Left lung (tissue), 10 donors: Measurements from ENCODE around the gene RAB7B. TPM values are rescaled to one million over a fixed set of nuclear protein-coding genes. Genes with fewer than 3 reads are reported as not detected.

ENCODE experiments used
- ATAC-seq: fragments of 200-7000 bp; cut with Tn5 transposase; one replicate; pipeline ENCODE4 v1.9.1; 2020; ENCODE audit warnings: moderate library complexity
- DNase-seq, 4 donors: peaks; one replicate each; pipeline ENCODE4 v3.0.0-alpha.2; 2013 to 2020
- H3K27ac ChIP-seq, 2 donors: fragments of 200-600 bp; sonication (generic) in 1 of 2; one replicate each; pipeline versions ENCODE4 v1.5.0 to v1.8.0; 2020 to 2021
- H3K27me3 ChIP-seq, 2 donors: fragments of 200-600 bp; sonication (generic) in 1 of 2; one replicate each; pipeline versions ENCODE4 v1.5.0 to v1.8.0; 2020 to 2021
- H3K36me3 ChIP-seq, 2 donors: fragments of 200-600 bp; sonication (generic) in 1 of 2; one replicate each; pipeline versions ENCODE4 v1.5.0 to v1.8.0; 2020 to 2021
- H3K4me1 ChIP-seq, 2 donors: fragments of 200-600 bp; one replicate each; pipeline ENCODE4 v1.8.0; 2021
- H3K4me3 ChIP-seq, 2 donors: fragments of 200-600 bp; sonication (generic) in 1 of 2; one replicate each; pipeline versions ENCODE4 v1.5.0 to v1.8.0; 2020 to 2021; ENCODE audit warnings: mild to moderate bottlenecking in 1 of 2
- H3K9me3 ChIP-seq, 2 donors: fragments of 200-600 bp; sonication (generic) in 1 of 2; one replicate each; pipeline versions ENCODE4 v1.5.0 to v1.8.0; 2020 to 2021
- CTCF ChIP-seq, 2 donors: fragments of 200-600 bp; sonication (generic) in 1 of 2; IDR thresholded peaks; one replicate each; pipeline versions ENCODE4 v1.5.0 to v1.8.0; 2021; ENCODE audit warnings: antibody characterized with exemption in 2 of 2
- intact Hi-C, 2 donors: fragments of 100-400 bp; cut with DNase I; formaldehyde crosslinking; loops; one replicate each; pipeline versions ENCODE4 v1.11.2 to v1.14.2; 2022
- polyA plus RNA-seq, 6 donors: library from polyadenylated mRNA; unstranded; fragments of 120-200 nt; gene quantifications; one replicate each; pipeline ENCODE4 v1.2.1, GENCODE V29; 2013; ENCODE audit not compliant: insufficient read length in 6 of 6
- total RNA-seq, 2 donors: library from RNA; stranded (reverse); fragmentation: NEBNext Ultra II Directional; extraction: Animal tissue kit (Norgen Biotek cat#: 25700); gene quantifications; one replicate each; pipeline ENCODE4 v1.2.1, GENCODE V29; 2021
- donor health status: DM: no; HTN: yes; CAD: no.
- donor health status: DM: no; HTN: no; CAD: no.

The RAB7B gene
- total and polyA plus RNA-seq, 8 donors = 3.2 to 14.2 (median 4.0) TPM

GRCh38 chr1:205969229-205969628, 34.0 kb downstream of the RAB7B start:
- Histone ChIP-seq H3K4me3 (no peak overlapping the region), H3K27ac (no peak overlapping the region), H3K4me1 (no peaks in the 10 kb centered on the region), H3K27me3 (no peaks in the 10 kb centered on the region), H3K36me3 (no peaks in the 10 kb centered on the region), H3K9me3 (no peaks in the 10 kb centered on the region)
- TF ChIP-seq CTCF (IDR thresholded peaks at IDR 0.05) = no peak
- DNase-seq (no peak), ATAC-seq (no peak)
- intact Hi-C loops = no loop called here

DNA sequence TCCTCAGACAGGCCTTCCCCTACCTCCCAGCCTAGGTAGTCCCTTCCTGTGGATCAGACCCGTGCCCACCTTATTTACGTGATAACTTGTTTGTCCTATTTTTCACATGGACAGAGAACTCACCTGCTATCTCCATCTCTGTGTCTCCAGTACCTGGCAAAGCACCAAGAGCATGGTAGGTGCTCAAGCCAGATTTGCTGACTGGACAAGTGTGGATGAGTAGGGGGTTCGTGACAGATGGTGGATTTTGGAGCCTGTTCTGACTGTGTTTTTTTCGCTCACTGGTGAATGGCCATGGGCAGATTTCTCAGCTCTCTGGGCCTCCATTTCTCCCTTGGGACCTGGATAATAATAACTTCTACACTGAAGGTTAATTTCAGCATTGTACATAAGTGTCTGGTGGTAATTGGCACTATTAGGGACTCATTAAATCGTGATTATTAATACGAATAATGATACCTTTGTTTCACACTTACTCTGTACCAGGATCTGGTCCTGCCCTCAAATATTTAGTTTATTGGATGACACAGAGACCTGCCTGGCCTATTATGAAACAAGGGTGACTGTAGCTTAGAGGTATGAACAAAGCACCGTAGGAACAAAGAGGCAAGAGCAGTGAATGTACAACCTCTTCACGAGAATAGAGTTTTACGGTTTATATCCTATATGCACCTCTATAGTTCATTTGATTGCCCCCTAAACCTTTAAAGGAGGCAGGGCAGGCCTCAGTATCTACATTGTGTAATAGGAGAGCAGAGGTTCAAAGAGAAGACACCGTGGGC, 35.5 kb downstream of the RAB7B start:
- no peak for TF ChIP-seq CTCF (IDR thresholded peaks at IDR 0.05)
- Histone ChIP-seq H3K27me3 (no peaks in the 10 kb centered on the region), H3K4me3 (no peak overlapping the region), H3K36me3 (no peaks in the 10 kb centered on the region), H3K9me3 (no peaks in the 10 kb centered on the region), H3K4me1 (peaks cover 2 to 11% of the 10 kb centered on the region in 2 donors), H3K27ac (no peak overlapping the region)
- ATAC-seq = no peak
- intact Hi-C loops = no loop called here
- DNase-seq = no peak

GRCh38 chr1:205965036-205965884, 37.9 kb downstream of the RAB7B start:
- Histone ChIP-seq H3K27me3 (no peaks in the 10 kb centered on the region), H3K4me1 (peaks cover 18 to 30% of the 10 kb centered on the region in 2 donors), H3K9me3 (no peaks in the 10 kb centered on the region), H3K36me3 (no peaks in the 10 kb centered on the region), H3K27ac (no peak overlapping the region), H3K4me3 (no peak overlapping the region)
- DNase-seq (no peak), ATAC-seq (no peak)
- intact Hi-C loops = no loop called here
- no peak for TF ChIP-seq CTCF (IDR thresholded peaks at IDR 0.05)

DNA sequence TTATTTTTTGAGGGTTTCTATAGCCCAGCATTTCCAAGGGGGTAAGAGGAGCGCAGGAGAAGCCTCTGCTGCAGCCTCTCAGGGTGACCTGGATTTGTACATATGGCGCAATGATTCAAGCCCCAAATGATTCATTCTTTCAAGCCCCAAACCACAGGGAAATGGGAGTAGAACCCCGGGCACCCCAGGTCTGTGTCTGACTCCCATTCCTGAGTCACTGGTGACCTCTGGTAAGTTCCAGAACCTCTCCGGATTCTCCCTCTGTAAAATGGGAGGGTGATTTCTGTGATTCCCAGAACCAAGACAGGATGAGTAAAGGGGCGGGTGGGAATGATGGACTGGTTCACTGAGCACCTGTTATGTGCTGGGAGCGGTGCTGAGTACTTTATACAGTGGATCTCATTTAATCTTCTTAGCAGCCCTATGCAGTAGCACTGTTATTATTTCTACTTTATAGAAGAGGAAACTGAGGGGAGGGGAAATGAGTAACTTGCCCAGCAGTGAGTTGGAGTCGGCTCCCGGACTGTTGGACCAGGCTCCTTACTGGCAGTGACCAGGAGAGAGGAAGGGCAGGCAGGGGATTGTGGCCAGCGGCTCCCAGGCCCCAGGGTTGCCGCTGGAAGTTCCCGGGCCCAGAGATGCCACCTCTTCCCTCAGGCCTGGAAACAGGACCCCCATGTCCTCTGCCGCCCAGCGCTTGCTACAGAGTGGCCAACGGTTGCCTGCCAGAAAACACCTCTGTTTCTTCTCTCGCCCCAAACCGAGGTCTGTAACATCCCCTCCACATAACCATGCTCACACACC, 39.6 kb downstream of the RAB7B start:
- Histone ChIP-seq H3K36me3 (no peaks in the 10 kb centered on the region), H3K27me3 (no peaks in the 10 kb centered on the region), H3K9me3 (no peaks in the 10 kb centered on the region), H3K27ac (no peak overlapping the region), H3K4me1 (peaks cover 18 to 30% of the 10 kb centered on the region in 2 donors), H3K4me3 (no peak overlapping the region)
- no peak for DNase-seq
- intact Hi-C loops = no loop called here
- TF ChIP-seq CTCF (IDR thresholded peaks at IDR 0.05) = no peak
- ATAC-seq = no peak
